Embryonic facial prominence (tissue), 1 donor: ENCODE measurements around the gene GPHN.
"Not testable (repeated sequence)": the region's sequence is repeated elsewhere in the genome, so short reads cannot be mapped to it uniquely, and the experiment has no call there.

Source experiments
- DNase-seq: peaks from one replicate; pipeline ENCODE4 v3.0.0-alpha.2; 2016; ENCODE audit errors: extremely low spot score

The GPHN gene

DNA sequence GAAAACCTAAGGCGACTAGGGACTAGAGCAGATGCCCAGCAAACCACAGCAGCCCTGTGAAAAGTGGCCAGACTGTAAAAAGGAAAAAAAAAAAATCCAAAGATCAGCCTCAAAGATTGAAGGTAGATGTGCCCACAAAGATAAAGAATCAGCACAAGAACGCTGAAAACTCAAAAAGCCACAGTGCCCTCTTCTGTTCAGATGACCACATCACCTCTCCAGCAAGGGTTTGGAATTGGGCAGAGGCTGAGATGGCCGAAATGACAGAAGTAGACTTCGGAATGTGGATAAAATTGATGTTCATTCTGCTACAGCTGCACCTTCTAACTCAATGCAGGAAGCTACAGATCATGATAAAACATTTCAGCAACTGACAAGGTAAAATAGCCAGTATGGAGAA lies 154.4 kb downstream of the GPHN start:
- DNase-seq, result no peak

GRCh38 chr14:66677780-66678179 lies 169.8 kb downstream of the GPHN start:
- DNase-seq, result no peak

GRCh38 chr14:66680216-66680615 lies 172.3 kb downstream of the GPHN start:
- DNase-seq, result no peak

GRCh38 chr14:66696326-66696725 lies 188.4 kb downstream of the GPHN start:
- no peak for DNase-seq

GRCh38 chr14:66698503-66698902 lies 190.6 kb downstream of the GPHN start:
- DNase-seq, result no peak

GRCh38 chr14:66701813-66702212 lies 193.9 kb downstream of the GPHN start:
- DNase-seq, result no peak

GRCh38 chr14:66708267-66708666 lies 200.3 kb downstream of the GPHN start:
- DNase-seq, result no peak

- DNase-seq, result no peak
These were observed 201.3 kb downstream of the GPHN start for GRCh38 chr14:66709291-66709690.

GRCh38 chr14:66714291-66714690 lies 206.3 kb downstream of the GPHN start:
- DNase-seq, result not testable (repeated sequence)

DNA sequence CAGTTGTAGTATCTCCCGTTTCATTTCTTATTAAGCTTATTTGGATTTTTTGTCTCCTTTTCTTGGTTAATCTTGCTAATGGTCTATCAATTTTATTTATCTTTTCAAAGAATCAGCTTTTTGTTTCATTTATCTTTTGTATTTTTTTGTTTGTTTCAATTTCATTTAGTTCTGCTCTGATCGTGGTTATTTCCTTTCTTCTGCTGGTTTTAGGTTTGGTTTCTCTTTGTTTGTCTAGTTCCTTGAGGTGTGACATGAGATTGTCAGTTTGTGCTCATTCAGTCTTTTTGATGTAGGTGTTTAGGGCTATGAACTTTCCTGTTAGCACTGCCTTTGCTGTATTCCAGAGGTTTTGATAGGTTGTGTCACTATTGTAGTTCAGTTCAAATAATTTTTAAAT lies 207.4 kb downstream of the GPHN start:
- not testable (repeated sequence) for DNase-seq

DNA sequence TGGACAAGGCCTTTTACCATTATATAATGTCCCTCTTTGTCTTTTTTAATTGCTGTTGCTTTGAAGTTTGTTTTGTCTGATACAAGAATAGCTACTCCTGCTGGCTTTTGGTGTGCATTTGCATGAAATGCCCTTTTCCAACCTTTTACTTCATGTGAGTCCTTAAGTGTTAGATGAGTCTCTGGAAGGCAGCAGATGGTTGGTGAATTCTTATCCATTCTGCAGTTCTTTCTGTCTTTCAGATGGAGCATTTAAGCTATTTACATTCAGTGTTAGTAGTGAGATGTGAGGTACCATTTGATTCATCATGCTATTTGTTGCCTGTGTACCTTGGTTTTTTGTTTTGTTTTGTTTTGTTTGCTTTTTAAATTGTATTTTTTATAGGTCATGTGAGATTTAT lies 208.3 kb downstream of the GPHN start:
- DNase-seq, result no peak

DNA sequence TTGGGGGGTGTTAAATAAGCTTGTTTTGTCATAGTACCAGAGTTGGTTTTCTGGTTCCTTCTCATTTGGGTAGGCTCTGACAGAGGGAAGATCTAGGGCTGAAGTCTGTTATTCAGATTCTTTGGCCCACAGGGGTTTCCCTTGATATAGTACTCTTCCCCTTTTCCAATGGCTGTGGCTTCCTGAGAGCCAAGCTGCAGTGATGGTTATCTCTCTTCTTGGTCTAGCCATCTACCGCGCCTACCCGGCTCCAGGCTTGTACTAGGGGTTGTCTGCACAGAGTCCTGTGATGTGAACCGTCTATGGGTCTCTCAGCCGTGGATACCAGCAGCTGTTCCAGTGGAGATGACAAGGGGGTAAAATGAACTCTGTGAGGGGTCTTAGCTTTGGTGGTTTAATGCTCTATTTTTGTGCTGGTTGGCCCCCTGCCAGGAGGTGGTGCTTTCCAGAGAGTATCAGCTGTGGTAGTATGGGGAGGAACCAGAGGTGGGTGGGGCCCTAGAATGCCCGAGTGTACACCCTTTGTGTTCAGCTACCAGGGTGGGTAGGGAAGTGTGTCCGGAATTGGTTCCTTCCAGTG lies 209.7 kb downstream of the GPHN start:
- no peak for DNase-seq

DNA sequence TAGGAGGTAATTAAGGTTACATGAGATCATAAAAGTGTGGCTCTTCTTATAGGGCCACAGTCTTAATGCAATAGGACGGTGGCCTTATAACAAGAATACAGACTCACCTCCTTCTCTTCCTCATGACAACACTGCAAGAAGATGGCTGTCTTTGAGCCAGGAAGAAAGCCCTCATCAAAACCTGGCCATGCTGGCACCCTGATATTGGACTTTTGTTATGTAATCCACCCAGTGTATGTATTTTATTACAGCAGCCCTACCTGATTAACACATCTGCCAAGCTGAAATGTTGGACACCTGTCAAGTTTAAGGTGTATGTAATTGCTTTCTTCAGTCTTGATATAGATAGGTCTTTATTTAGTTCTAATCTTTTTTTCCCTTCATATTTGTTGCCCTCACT lies 217.0 kb downstream of the GPHN start:
- DNase-seq, result no peak

DNA sequence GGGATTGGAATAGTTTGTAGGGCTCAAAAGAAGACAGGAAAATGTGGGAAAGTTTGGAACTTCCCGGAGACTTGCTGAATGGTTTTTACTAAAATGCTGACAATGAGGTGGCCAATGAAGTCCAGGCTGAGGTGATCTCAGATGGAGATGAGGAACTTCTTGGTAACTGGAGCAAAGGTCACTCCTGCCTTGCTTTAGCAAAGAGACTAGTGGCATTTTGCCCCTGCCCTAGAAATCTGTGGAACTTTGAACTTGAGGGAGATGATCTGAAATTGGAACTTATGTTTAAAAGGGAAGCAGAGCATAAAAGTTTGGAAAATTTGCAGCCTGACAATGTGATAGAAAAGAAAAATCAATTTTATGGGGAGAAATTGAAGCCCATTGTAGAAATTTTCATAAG lies 223.4 kb downstream of the GPHN start:
- DNase-seq, result not testable (repeated sequence)

DNA sequence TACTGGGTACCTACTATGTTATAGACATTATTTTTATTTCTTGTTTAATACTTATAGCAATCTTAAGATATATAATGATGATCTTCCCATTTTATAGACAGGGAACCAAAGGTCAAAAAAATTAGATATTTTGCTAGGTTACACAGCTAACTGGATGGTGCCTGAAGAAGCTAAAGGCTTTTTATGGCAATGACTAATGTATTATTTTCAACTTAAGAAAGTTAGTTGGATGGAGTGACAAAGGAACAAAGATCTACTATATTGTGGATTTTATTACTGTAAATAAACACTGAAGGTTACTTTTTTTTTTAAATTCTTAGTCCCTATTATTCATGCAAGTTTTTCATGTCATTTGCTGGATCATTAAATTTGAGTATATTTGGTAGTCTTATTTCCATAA lies 227.9 kb downstream of the GPHN start:
- DNase-seq, result no peak

- DNase-seq, result no peak
These were observed 231.9 kb downstream of the GPHN start for GRCh38 chr14:66739826-66740225.

GRCh38 chr14:66745078-66745477 lies 237.1 kb downstream of the GPHN start:
- DNase-seq, result no peak

GRCh38 chr14:66746316-66747006 lies 238.5 kb downstream of the GPHN start:
- DNase-seq, result no peak

DNA sequence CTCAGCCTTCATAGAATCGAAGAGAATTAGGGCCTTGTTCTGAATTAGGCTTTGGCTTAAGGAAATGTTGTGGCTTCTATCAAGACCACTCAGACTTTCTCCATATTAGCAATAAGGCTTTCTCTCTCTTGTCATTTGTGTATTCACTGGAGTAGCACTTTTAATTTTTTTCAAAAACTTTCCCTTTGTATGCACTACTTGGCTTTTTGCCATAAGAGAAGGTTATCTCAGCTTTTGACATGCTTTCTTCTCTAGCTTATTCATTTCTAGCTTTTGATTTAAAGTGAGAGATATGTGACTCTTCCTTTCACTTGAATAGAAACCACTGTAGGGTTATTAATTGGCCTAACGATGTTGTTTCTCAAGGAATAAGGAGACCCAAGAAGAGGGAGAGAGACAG lies 244.2 kb downstream of the GPHN start:
- no peak for DNase-seq

GRCh38 chr14:66758031-66758613 lies 250.2 kb downstream of the GPHN start:
- DNase-seq, result no peak

GRCh38 chr14:66772146-66772545 lies 264.2 kb downstream of the GPHN start:
- no peak for DNase-seq

DNA sequence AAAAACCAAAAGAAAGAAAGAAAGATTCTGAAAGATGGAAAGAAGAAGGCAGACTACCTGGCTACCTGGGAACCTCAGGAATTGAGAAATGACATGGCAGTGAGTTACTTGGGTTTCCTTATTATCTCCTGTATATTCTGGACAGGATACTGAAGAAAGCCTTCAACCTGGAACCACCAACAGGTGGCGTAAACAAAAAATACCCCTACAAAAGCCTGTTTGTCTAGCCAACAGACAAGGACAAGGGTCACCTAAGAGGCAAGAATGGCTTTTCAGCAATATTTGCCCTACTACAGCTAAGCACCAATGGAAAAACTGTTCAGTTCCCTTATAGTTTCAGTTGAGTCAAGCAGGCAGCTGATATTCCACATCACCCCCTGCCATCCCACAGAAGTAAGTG lies 274.9 kb downstream of the GPHN start:
- DNase-seq, result no peak

DNA sequence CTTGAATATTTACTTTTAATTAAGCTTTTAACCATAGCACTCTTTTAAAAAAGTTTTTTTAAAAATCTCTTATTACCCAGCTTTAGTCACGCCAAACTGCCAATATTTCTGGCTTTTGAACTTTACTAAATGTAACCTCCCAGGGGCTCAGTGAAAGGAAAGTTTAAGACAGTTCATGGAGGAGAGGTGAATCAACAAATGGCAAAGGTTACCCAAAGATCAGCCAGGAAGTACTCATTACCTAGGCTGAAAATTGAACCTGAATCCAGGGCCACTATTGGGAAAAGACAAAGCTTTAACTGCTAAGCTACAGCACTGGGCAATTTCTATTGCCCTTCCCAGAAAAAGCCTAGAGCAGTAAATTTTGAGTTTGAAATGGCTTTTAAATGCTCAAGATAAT lies 282.2 kb downstream of the GPHN start:
- no peak for DNase-seq

- DNase-seq, result no peak
These were observed 295.0 kb downstream of the GPHN start for GRCh38 chr14:66802962-66803361.
